Measurements from ENCODE around the gene RBM47.
"Not testable (repeated sequence)": the region's sequence is repeated elsewhere in the genome, so short reads cannot be mapped to it uniquely, and the experiment has no call there.

RBM47 gene

DNA sequence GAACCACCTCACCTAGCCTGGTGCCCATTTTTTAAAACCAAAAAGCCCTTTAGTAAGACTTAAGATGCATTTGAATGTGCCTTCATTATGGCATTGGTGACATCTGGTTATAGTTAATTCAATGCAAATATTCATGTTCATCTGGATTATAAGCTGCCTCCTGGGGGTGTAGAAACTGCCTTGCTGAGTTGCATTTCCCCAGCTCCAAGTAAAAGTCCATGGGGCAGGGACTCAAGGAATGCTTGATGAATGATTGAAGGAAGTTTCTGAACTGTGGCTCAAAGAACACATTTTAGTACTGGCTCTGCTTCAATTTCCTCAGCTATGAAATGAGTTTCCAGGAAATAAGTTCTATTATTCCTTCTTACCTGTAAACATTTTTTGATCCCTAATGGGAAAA lies 18.5 kb upstream of the RBM47 start:
- Mint-ChIP-seq H3K36me3 (ENCODE audit: insufficient read depth) (peaks cover 2% of the 10 kb centered on the region), H3K9me3 (no peaks in the 10 kb centered on the region), H3K4me3 (no peak overlapping the region), H3K4me1 (ENCODE audit: low read depth in 2 of 2) (no peaks in the 10 kb centered on the region), H3K27me3 (peaks cover 8 to 18% of the 10 kb centered on the region in 2 donors), H3K27ac (no peak overlapping the region)
- DNase-seq (no peak), ATAC-seq (replicated peaks) (no peak)

DNA sequence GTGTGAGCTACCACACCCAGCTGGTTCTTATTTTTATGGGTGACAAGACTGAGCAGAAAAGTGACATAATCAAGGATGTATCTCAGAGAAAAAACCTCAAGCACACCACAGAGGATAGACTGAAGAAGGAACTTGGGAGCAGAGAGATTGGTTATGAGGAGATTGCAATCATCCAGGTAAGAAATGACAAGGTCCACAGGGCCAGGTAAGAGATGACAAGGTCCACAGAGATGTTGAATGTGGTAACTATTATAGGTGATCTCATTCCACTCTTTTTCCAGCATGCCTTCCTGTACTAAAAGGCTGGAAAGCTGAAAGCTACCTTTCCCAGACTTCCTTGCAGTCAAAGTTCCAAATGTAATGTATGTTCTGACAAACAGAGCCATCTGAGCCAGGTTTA lies 15.9 kb upstream of the RBM47 start:
- H3K27ac Mint-ChIP-seq = no peak overlapping the region
- H3K9me3 Mint-ChIP-seq = no peaks in the 10 kb centered on the region
- no peak overlapping the region for H3K4me3 Mint-ChIP-seq
- DNase-seq (no peak), ATAC-seq (replicated peaks) (no peak)
- peaks cover 2% of the 10 kb centered on the region for H3K36me3 Mint-ChIP-seq (ENCODE audit: insufficient read depth)
- H3K4me1 Mint-ChIP-seq (ENCODE audit: low read depth in 2 of 2) = no peaks in the 10 kb centered on the region
- peaks cover 0 to 15% of the 10 kb centered on the region in 2 donors for H3K27me3 Mint-ChIP-seq

DNA sequence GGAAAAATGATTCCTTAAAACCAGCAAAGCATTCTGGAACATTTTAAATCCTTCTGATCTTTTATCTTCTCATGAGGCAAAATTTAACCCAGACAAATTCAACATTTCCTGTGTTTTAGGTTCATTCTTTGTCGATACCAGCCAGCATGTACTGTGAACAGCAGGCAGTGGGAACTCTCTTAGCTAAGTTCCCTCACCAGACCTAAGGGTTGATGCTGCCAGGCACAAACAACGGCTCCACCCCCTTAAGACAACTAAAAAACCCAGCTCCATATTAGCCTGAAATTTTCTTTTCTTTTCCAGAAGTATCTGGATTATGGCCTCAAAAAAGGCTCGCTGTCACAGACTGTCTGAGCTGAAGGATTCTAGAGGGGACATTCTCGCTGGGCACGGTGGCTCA lies 2.4 kb upstream of the RBM47 start:
- no peaks in the 10 kb centered on the region for H3K36me3 Mint-ChIP-seq (ENCODE audit: insufficient read depth)
- H3K4me3 Mint-ChIP-seq = no peak overlapping the region
- ATAC-seq (replicated peaks) (no peak), DNase-seq (no peak)
- H3K27me3 Mint-ChIP-seq = peaks cover 52 to 58% of the 10 kb centered on the region in 2 donors
- H3K27ac Mint-ChIP-seq = no peak overlapping the region
- peaks cover 0 to 7% of the 10 kb centered on the region in 2 donors for H3K4me1 Mint-ChIP-seq (ENCODE audit: low read depth in 2 of 2)
- no peaks in the 10 kb centered on the region for H3K9me3 Mint-ChIP-seq

DNA sequence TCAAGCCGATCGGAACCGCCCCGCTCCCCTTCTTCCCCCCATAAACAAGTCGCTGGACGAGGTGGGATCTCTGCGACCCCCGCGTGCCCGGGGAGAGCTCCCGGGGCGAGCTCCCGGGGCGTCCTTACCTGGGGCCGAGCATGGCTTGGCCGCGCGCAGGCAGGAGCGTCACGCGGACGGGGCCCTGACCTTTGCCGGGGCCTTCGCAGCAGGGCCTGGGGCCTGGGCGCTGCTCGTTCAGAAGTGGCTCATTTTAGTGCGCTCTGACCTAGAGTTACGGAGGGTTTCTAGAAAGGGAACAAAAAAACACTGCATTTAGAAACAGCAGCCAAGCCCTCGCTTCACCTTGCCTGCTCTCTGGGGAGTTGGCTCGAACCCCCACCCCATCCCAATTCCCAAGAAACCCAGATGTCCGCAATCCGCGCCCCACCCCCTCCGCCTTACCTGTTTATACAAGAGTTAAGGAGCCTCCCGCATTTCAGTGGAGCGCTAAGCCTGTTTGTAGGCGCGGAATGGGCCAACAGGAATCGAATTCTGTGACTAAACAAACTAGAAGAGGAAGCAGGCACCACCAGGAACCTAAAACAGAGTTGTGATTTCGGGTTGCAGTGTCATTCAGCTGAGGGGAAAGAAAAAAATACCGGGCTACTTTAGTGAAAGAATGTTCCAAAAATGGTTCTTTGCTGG lies 814 bp upstream of the RBM47 start:
- Mint-ChIP-seq H3K9me3 (no peaks in the 10 kb centered on the region), H3K27ac (no peak overlapping the region), H3K36me3 (ENCODE audit: insufficient read depth) (no peaks in the 10 kb centered on the region), H3K27me3 (peaks cover 53 to 62% of the 10 kb centered on the region in 2 donors), H3K4me3 (peak overlapping the region in 1 of 2 donors; percentile 29), H3K4me1 (ENCODE audit: low read depth in 2 of 2) (peaks cover 0 to 7% of the 10 kb centered on the region in 2 donors)
- DNase-seq (no peak), ATAC-seq (replicated peaks) (no peak)

DNA sequence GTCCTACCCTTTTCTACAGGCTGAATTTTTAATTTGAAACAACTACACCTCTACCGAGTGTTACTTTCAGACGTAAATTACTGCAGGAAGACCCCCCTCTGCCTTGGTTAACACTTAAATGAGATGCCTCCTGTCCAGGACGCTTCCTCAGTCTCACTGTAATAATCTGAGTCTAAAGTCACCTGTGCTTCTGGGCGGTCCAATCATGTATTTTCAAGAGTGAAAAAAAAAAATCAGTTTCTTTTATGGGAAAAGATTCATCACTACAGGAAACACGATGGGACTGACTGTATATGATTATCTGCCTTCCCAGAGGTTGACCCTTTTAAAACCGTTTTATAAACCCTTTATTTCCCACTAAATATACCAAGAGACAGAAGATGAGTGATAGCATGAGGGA lies 776 bp downstream of the RBM47 start:
- H3K27ac Mint-ChIP-seq = no peak overlapping the region
- H3K27me3 Mint-ChIP-seq = peaks cover 64 to 72% of the 10 kb centered on the region in 2 donors
- H3K4me3 Mint-ChIP-seq = peak overlapping the region; percentile 7 to 40
- DNase-seq (no peak), ATAC-seq (replicated peaks) (no peak)
- peaks cover 0 to 7% of the 10 kb centered on the region in 2 donors for H3K4me1 Mint-ChIP-seq (ENCODE audit: low read depth in 2 of 2)
- H3K36me3 Mint-ChIP-seq (ENCODE audit: insufficient read depth) = no peaks in the 10 kb centered on the region
- H3K9me3 Mint-ChIP-seq = no peaks in the 10 kb centered on the region

DNA sequence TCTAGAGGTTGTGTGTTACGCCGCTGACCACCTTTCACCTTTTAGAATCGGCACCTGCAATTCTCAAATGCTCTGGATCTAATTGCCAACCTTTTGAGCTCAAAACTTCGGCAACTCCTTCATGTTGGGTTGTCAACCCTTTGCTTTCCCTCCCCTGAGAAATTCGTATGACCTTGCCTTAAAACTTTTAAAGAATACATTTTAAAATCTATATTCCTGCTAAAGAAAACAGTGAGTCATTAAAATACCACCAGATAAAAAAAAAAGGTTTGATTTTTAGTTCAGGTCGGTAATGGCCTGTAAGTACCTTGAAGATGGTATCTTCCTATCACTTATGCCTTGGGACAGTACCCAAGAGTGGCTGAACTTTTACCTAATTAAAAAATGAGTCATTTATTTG lies 1.3 kb downstream of the RBM47 start:
- ATAC-seq (replicated peaks); H3K9me3 Mint-ChIP-seq; DNase-seq; H3K4me1 Mint-ChIP-seq (ENCODE audit: low read depth in 2 of 2); H3K4me3 Mint-ChIP-seq; H3K36me3 Mint-ChIP-seq (ENCODE audit: insufficient read depth); H3K27ac Mint-ChIP-seq: not testable (repeated sequence)
- peaks cover 64 to 72% of the 10 kb centered on the region in 2 donors for H3K27me3 Mint-ChIP-seq

DNA sequence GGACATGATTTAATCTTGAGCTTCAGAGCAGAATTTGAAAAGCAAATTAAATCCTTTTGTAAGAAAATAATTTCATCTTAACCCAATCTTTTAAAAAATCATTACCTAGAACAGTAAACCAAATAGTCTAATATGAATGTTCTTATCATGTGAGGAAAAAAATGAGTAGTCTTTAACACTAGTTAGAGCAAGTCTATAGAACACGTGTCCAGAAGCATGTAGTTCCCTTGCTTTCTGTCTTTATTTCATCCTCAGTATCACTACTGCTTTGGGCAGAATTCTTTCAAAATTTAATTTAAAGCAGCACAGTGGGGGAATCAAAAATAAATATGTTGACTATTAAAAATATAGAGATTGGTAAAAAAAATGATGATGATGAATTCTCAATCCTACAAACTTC lies 2.1 kb downstream of the RBM47 start:
- ATAC-seq (replicated peaks) (no peak), DNase-seq (no peak)
- no peaks in the 10 kb centered on the region for H3K9me3 Mint-ChIP-seq
- H3K4me1 Mint-ChIP-seq (ENCODE audit: low read depth in 2 of 2) = peaks cover 0 to 7% of the 10 kb centered on the region in 2 donors
- H3K36me3 Mint-ChIP-seq (ENCODE audit: insufficient read depth) = no peaks in the 10 kb centered on the region
- H3K27ac Mint-ChIP-seq = no peak overlapping the region
- no peak overlapping the region for H3K4me3 Mint-ChIP-seq
- H3K27me3 Mint-ChIP-seq = peaks cover 64 to 72% of the 10 kb centered on the region in 2 donors

DNA sequence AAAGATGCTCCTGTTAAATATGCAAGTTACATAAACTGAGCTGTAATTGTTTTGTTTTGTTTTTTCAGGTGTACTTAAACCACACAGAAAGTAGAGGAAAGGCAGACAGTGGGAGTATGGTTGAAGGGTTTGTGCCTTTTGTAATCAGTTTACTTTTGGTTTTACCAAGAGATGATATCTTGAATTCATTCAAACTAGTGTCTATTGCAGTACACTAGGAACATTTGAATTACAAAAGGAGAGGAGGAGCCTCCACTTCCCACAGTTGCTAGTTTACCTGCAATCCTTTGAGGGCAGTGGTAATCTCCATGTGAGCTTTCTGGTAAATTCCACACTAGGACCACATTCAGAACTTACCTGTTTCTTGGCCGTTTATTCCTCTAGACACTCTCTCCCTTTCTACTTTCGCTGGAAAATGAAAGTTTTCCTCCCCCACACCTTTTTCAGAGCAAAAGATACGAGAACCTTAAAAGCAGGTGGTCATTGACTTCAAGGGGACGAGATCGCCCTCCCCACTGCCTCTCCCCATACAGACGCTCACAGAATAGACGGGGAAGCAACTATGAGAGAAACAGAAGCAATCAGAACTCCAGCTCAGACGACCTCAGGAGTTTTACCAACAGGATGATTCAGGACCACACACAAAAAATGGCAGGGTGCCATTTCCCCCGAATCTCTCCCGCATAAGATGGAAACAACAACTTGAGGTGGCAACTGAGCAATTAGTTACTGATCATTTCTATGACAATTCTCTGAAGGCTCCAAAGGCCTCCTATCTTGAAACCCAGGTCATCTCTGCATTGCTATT lies 3.3 kb downstream of the RBM47 start:
- ATAC-seq (replicated peaks) = no peak
- Mint-ChIP-seq H3K4me1 (ENCODE audit: low read depth in 2 of 2) (peaks cover 0 to 7% of the 10 kb centered on the region in 2 donors), H3K36me3 (ENCODE audit: insufficient read depth) (no peaks in the 10 kb centered on the region), H3K27ac (no peak overlapping the region), H3K27me3 (peaks cover 65 to 69% of the 10 kb centered on the region in 2 donors), H3K9me3 (no peaks in the 10 kb centered on the region), H3K4me3 (no peak overlapping the region)
- no peak for DNase-seq

DNA sequence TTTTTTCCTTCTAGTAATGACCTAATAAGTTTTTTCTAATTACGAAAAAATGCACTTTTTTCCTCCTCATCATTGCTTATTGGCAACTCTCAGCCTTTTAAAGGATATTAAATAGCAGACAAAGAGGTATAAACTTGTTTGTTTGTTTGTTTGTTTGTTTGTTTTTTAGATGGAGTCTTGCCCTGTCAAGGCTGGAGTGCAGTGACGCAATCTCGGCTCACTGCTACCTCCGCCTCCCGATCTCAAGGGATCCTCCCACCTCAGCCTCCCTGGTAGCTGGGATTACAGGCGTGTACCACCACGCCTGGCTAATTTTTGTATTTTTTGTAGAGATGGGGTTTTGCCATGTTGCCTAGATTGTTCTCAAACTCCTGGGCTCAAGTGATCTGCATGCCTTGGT lies 6.0 kb downstream of the RBM47 start:
- Mint-ChIP-seq H3K27ac (no peak overlapping the region), H3K4me1 (ENCODE audit: low read depth in 2 of 2) (no peaks in the 10 kb centered on the region), H3K4me3 (no peak overlapping the region), H3K36me3 (ENCODE audit: insufficient read depth) (peaks cover 4% of the 10 kb centered on the region), H3K27me3 (peaks cover 48 to 52% of the 10 kb centered on the region in 2 donors), H3K9me3 (no peaks in the 10 kb centered on the region)
- no peak for DNase-seq
- ATAC-seq (replicated peaks) = no peak

DNA sequence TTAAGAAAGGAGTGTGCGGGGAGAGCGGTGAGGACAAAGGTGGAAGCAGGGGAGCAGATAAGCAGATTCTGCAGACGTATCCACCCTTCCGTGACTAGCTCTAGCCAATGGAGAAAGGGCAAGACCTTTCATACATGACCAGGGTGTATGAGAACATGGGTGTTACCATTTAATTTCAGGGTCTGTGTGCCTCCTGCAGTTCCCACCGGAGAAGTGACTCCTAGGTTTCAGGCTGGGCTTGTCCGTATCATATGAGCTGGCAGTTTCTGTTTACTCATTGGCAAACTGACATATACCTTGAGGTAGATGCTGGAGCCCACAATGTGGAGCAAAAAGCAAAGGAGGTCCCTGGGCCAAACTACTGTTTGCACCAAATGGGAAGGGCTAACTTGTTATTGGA lies 6.8 kb downstream of the RBM47 start:
- Mint-ChIP-seq H3K27ac (no peak overlapping the region), H3K4me3 (no peak overlapping the region), H3K4me1 (ENCODE audit: low read depth in 2 of 2) (no peaks in the 10 kb centered on the region), H3K36me3 (ENCODE audit: insufficient read depth) (peaks cover 5% of the 10 kb centered on the region), H3K9me3 (no peaks in the 10 kb centered on the region), H3K27me3 (peaks cover 43 to 48% of the 10 kb centered on the region in 2 donors)
- ATAC-seq (replicated peaks) = no peak
- DNase-seq = no peak

DNA sequence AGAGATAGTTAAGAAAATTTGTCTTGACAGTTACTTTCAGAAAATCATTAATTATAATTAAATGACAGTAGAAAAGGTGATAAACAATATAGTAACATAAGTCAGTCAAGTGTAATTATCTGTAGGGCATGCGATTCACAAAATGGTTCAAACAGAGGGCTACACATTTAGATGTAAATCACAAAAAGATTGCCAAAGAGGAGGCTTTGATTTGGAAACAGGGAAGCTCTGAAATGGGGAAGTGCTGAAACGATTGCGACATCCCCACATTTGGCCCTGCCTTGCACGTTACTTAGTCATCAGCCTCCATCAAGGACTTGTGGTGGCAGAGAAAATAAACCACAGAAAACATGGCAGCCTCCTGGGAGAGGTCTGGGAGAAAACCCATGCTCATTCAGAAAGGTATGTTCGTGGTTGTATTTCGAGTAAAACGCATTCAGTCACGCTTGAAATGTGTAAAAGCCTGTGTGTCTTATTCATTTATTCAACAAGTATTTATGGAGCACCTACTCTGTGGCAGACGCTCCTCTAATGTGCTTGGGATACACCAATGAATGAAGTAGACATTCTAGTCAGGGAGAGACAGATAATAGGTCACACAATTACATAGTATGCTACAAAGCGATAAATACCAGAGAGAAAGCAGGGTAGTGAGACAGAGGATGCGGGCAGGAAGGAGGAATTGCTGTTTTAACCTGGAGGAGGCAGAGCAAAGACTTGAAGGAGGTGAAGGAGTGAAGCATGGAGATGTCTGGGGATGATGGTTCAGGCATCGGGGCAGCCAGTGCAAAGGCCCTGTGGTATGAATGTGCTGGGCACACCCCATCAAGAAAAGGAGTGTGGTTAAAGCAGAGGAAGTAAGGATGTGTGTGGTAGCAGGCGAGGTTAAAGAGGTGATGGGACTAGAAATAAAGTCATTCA lies 7.8 kb downstream of the RBM47 start:
- H3K4me1 Mint-ChIP-seq (ENCODE audit: low read depth in 2 of 2) = no peaks in the 10 kb centered on the region
- DNase-seq = no peak
- peaks cover 34 to 37% of the 10 kb centered on the region in 2 donors for H3K27me3 Mint-ChIP-seq
- no peak for ATAC-seq (replicated peaks)
- peaks cover 5% of the 10 kb centered on the region for H3K36me3 Mint-ChIP-seq (ENCODE audit: insufficient read depth)
- no peaks in the 10 kb centered on the region for H3K9me3 Mint-ChIP-seq
- no peak overlapping the region for H3K4me3 Mint-ChIP-seq
- no peak overlapping the region for H3K27ac Mint-ChIP-seq

DNA sequence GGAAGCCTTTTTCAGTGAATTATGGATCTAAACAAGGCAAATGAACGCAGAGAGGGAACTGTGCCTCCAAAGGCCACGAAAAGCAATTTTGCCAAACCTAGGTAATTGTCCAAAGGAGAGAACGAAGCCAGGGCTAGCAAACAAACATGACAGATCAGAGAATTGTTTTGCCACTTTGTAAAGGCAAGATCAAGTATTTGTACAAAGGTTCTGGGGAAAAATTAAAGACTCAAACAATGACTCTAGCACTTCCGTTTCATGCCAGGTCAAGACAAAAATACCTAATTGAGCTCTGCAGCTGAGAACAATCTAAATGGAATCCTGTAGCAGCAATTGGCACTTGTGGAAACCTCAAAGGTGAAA lies 8.5 kb downstream of the RBM47 start:
- ATAC-seq (replicated peaks) = no peak
- Mint-ChIP-seq H3K27me3 (peaks cover 27 to 31% of the 10 kb centered on the region in 2 donors), H3K4me1 (ENCODE audit: low read depth in 2 of 2) (no peaks in the 10 kb centered on the region), H3K9me3 (no peaks in the 10 kb centered on the region), H3K4me3 (no peak overlapping the region), H3K36me3 (ENCODE audit: insufficient read depth) (peaks cover 5% of the 10 kb centered on the region), H3K27ac (no peak overlapping the region)
- no peak for DNase-seq

DNA sequence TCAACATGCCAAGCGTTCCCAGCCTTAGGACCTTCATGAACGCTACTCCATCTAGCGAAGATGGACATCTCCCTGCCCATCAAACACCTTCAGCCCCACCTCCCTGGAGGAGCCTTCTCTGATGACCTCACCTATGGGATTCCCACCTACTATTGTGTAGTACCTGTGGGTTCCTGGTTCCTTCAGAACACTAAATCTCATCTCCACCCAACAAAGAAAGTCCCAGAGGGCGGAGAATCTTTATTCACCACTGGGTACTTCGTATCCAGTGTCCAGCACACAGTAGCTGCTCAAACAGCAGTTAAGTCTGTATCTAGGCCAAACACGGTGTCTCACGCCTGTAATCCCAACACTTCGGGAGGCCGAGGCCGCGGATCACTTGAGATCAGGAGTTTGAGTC lies 10.1 kb downstream of the RBM47 start:
- no peaks in the 10 kb centered on the region for H3K9me3 Mint-ChIP-seq
- peaks cover 5% of the 10 kb centered on the region for H3K36me3 Mint-ChIP-seq (ENCODE audit: insufficient read depth)
- H3K27ac Mint-ChIP-seq = no peak overlapping the region
- no peak overlapping the region for H3K4me3 Mint-ChIP-seq
- H3K4me1 Mint-ChIP-seq (ENCODE audit: low read depth in 2 of 2) = no peaks in the 10 kb centered on the region
- H3K27me3 Mint-ChIP-seq = peaks cover 14 to 18% of the 10 kb centered on the region in 2 donors
- no peak for DNase-seq
- ATAC-seq (replicated peaks) = no peak

All from effector memory CD8-positive, alpha-beta T cell (primary cell).